ENCODE data around the gene RORC.
A peak's percentile ranks its signal among the peaks of the same experiment; 100 is the strongest.

Gene RORC

GRCh38 chr1:151849126-151849525 lies 17.5 kb upstream of the RORC start:
- DNase-seq (ENCODE audit: low read depth in 1 of 2, low spot score in 1 of 2), result no peak

DNA sequence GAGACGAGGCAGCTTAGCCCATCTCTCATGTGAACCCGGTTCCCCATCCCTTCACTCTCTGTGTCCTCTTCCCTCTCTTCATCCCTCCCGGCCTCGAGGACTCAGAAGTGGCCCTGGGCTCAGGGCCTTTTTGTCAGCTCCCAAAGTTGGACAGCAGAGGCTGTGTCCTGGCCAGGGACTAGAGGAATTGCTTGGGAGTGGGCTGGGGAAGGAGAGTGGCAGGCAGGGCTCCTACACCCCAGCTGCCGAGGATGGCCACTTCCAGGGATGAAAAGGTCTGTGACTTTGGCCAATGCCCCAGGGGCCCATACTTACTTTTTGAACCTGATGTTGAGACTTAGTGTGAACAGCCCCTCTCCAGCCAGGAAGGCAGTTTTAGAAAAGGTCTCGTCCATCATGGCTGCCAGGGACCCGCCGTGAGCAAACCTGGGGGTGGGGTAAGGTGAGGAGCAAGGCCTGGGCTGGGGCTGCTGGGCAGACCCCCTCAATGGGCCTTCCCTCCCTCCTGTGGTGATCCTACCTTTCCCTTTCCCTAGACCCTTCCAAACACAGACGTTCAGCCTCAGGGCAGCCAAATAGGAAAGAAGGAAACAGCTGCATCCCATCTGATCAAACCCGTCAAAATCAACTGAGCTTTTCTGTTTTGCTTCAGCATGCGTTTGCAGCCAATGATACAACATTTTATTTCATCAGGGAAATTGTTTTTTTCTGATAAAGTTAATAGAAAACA lies 16.4 kb upstream of the RORC start:
- no peak for DNase-seq (ENCODE audit: low read depth in 1 of 2, low spot score in 1 of 2)

- no peak for DNase-seq (ENCODE audit: low read depth in 1 of 2, low spot score in 1 of 2)
These were observed 15.2 kb upstream of the RORC start for GRCh38 chr1:151846686-151847237.

GRCh38 chr1:151846062-151846568 lies 14.5 kb upstream of the RORC start:
- DNase-seq (ENCODE audit: low read depth in 1 of 2, low spot score in 1 of 2), result no peak

GRCh38 chr1:151843398-151843797 lies 11.8 kb upstream of the RORC start:
- DNase-seq (ENCODE audit: low read depth in 1 of 2, low spot score in 1 of 2), result no peak

DNA sequence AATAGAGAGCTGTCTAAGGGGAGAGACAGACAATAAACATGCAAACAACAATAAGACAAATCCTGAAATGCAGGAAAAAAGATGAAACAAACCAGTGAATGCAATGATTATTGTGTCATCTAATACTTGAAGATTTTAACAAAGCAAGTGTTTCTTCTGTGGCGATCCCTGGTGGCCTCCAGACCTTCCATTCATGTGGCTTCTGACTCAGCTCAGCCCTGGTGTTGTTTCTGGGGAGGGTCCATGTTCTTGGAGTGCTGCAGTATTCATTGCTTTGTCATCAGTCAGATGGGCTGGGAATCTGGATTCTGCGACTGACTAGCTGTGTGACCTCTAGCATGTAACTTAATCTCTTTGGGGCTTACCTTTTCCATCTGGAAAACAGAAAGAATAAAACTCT lies 9.5 kb upstream of the RORC start:
- no peak for DNase-seq (ENCODE audit: low read depth in 1 of 2, low spot score in 1 of 2)

- no peak for DNase-seq (ENCODE audit: low read depth in 1 of 2, low spot score in 1 of 2)
These were observed 8.8 kb upstream of the RORC start for GRCh38 chr1:151840421-151840820.

DNA sequence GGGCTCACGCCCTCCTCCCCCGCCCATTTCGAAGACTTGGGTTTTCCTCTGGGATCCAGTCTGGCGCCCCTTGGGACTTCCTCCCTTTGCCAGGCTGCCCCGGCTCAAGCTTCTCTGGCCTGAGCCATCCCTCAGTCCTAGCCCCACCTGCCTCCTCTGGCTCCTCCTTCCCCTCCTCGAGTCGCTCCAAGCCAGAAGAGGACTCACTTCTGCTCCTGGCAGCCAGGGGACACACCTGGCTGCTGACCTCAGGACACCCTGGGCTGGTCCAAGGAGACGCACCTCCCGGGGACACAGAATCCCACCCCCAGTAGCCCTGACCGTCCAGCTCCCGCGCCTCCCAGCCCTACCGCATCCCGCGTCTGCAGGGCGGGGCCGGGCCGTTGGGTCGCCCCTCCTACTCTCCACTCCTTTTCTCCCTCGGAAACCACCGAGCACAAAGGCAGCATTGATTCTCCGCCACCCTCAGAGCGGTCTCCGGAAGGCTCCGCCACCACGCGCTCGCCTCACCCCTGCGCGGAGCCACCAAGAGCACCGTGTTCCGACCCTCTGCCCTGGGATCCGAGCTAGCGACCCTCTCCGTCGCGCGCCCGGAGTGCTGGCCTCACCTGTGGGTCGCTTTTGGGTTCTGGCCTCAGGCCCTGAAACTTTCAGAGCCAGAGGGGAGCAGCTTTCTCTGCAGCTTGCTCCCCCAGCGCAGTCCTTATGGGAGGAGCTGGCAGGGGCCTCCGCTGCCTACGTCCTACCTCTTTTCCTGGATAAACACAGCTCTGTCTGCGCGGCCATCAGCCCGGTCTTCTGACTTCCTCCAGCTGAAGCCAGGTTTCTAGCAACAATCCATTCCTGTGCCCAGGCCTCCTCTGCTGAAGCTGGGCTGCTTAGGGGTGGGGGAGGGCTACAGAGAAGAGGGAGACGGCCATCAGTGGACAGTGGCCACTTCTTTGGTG lies 8.1 kb upstream of the RORC start, which contains the start of gene C2CD4D:
TSS of gene C2CD4D (minus strand) at position 364 of the 947 bp plus-strand sequence. CDS start 831 bp downstream, outside the sequence.
- peak; percentile 47 to 51 for DNase-seq (ENCODE audit: low read depth in 1 of 2, low spot score in 1 of 2)

DNA sequence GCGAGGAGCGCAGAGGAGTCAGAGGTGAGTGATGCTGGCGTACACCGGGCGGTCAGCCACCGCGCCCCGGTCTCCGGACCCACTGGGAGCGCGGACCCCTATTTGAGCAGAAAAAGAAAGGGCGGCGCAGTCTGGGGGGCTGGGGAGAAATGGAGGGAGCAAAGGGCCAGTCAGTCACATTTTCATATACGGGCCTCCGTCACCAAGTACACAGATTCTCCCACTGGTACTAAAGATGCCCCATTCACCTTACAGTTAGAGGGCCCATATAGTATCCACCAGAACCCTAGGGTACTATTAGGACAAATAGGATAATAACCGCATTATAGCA lies 7.4 kb upstream of the RORC start:
- no peak for DNase-seq (ENCODE audit: low read depth in 1 of 2, low spot score in 1 of 2)

DNA sequence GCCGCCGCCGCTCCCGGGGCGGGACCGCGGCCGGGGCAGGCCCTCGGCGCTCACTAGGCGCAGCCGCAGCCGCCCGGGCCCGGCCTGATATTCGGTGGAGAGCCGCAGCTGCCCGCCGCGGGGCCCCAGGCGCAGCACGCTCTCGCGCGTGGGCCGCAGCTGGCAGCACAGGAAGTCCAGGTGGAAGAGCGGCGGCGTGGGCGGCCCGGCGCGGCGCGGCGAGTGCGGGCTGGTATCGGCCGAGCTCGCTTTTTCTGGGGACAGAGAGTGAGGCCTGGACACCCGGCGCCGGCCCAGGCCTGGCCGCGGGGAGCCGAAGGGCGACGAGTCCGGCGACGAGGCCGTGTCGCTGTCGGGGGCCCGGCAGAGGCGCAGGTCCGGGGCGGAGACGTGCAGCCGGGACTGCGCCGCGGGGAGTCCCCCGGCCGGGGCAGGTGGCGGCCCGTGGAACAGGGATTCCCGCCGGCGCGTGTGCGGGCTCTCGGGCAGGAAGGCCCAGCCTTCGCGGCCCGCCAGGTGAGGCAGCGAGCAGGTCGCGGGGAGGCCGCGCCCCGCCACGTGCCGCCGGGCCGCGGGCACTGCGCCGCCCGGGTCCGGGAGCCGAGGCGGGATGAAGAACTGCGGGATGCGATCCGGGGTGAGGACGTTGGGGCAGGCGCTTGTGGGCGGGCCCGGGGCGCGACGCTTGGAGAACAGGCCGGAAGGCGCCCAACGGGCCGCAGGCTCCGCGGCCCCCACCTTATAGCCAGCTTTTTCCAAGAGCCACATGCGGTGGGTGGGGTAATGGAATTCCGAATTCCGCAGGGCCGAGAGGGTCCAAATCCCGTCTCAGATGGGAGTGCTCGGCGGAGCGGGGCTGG lies 6.8 kb upstream of the RORC start:
- no peak for DNase-seq (ENCODE audit: low read depth in 1 of 2, low spot score in 1 of 2)

GRCh38 chr1:151837884-151838221 lies 6.3 kb upstream of the RORC start:
- no peak for DNase-seq (ENCODE audit: low read depth in 1 of 2, low spot score in 1 of 2)

GRCh38 chr1:151837197-151837596 lies 5.6 kb upstream of the RORC start:
- DNase-seq (ENCODE audit: low read depth in 1 of 2, low spot score in 1 of 2), result no peak

DNA sequence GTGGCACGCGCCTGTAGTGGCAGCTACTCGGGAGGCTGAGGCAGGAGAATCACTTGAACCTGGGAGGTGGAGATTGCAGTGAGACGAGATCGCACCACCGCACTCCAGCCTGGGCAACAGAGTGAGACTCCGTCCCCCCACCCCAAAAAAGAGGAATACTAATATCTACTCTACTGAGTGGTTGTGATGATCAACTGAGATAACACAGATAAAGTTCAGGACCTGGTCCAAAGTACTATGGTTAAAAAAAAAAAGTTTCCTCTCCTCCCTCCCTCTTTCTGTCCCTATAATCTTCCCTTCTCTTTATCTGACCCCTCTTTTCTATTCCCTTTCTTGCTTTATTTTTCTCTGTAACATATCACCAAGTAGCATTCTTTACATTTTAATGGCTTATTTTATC lies 4.0 kb upstream of the RORC start:
- DNase-seq (ENCODE audit: low read depth in 1 of 2, low spot score in 1 of 2), result no peak

- no peak for DNase-seq (ENCODE audit: low read depth in 1 of 2, low spot score in 1 of 2)
These were observed 2.6 kb upstream of the RORC start for GRCh38 chr1:151834239-151834638.

- DNase-seq (ENCODE audit: low read depth in 1 of 2, low spot score in 1 of 2), result no peak
These were observed 1.7 kb upstream of the RORC start for GRCh38 chr1:151833172-151833900.

- DNase-seq (ENCODE audit: low read depth in 1 of 2, low spot score in 1 of 2), result no peak
These were observed 847 bp upstream of the RORC start for GRCh38 chr1:151832318-151832980.

DNA sequence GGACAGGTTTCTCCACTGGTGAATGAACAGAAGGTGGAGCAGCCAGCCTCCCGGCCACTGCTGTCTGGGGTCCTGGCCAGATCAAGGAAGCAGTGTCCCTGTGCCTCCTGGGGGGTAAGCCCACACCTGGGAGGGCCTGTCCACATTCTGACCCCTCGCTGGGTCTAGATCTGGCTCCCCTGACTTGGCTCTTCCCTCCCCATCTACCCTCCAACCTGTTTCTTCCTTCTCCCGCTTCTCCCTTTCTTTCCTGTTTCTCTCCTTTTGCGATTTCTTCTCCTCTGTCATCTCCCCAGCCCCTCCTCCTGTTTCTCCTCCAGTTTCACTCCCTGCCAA lies 378 bp downstream of the RORC start:
- no peak for DNase-seq (ENCODE audit: low read depth in 1 of 2, low spot score in 1 of 2)

GRCh38 chr1:151830055-151830454 lies 1.5 kb downstream of the RORC start:
- no peak for DNase-seq (ENCODE audit: low read depth in 1 of 2, low spot score in 1 of 2)

DNA sequence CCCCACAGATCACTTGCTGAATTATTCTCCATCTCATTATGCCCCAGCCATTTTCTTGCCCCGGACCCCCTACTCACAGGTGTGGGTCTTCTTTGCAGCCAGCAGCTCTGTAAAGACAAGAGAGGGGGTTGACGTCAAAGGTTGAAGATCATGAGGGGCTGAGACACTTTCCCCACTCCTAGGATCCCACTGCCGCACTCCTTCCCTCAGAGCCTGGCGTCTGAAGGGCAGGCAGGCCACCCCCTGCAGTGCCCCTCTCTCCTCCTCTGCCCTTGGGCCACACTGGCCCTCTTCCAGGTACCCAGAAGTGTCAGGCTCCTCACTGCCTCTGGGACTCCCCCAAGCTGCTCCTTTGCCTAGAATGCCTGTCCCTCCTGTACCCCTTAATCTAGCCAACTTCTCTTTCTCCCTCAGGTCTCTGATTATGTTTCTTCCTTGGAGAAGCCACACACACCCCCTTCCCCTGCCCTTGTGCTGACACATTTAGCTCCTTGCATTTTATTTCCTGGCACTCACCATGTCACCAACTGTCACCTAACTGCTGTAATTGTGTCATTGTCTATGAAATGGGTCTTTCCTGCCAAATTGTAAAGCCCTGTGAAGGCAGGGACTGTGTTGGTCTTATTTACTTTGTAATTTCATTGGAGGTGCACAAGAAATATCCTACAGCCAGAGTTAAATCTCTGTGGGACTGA lies 2.1 kb downstream of the RORC start:
- no peak for DNase-seq (ENCODE audit: low read depth in 1 of 2, low spot score in 1 of 2)
